T-helper 1 cell (primary cell): ENCODE data around the gene NR5A2.
"Not testable (repeated sequence)": the region's sequence is repeated elsewhere in the genome, so short reads cannot be mapped to it uniquely, and the experiment has no call there.

Source experiments
- DNase-seq, 5 donors: peaks; one replicate each; pipeline ENCODE4 v3.0.0-alpha.2; 2012 to 2020

NR5A2 gene

GRCh38 chr1:200166411-200166810 lies 138.9 kb downstream of the NR5A2 start:
- no peak for DNase-seq

DNA sequence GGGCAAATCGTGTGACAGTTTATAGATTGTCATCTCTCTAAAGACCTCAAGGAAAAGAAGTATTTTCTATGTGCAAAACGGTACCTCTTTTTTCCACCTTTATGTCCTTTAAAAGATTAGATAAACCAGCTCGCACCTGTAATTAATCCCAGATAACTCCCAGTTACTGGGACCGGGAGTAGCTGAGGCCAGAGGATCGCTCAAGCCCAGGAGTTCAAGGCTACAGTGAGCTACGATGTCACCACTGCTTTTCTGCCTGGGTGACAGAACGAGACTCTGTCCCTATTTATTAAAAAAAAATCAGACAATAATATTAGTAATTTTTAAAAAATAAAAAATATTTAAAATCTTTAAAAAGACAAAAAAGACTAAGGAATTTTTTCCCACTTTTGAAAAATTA lies 141.4 kb downstream of the NR5A2 start:
- no peak for DNase-seq

GRCh38 chr1:200172311-200172710 lies 144.8 kb downstream of the NR5A2 start:
- DNase-seq: no peak

DNA sequence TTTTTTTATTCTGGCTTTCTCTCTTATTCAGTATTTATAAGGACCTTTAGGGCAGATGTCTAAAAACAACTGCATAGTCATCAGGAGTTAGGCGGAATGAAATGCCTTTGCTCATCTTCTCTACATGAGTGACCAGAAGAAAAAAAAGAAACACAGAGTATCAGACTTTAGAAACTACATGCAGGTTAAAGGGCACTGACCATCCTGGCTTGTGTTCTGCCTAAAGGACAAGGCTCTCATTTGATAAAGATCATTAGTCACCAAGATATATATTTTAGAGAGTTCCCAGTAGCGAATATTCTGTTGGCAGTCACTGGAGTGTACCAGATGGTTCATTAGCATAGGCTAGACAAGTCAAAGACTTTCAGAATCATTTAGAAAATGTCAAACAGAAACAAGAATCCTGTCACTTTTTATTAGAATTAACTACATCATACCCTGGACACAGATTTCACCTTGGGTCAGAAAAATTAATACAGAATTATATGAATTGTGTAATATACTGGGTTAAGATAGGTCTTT lies 145.6 kb downstream of the NR5A2 start:
- no peak for DNase-seq

GRCh38 chr1:200174525-200175295 lies 147.2 kb downstream of the NR5A2 start:
- DNase-seq: no peak

DNA sequence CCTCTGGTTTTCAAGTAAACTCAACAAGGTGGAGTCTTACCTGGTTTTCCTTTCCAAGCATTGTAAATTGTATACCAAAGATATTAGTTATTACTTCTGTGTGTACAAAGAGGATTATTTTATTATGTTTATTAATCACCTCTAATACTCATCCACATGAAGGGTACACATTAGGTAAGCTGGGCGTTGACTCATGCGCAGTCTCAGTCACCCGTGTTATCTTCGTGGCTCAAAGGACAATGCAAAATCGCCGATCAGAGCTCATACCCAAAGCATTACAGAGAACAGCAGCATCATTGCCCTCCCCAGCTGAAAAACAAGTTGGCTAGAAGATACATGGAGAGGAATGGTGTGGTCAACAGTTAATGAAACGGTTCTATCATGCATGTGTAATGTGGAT lies 148.7 kb downstream of the NR5A2 start:
- no peak for DNase-seq

DNA sequence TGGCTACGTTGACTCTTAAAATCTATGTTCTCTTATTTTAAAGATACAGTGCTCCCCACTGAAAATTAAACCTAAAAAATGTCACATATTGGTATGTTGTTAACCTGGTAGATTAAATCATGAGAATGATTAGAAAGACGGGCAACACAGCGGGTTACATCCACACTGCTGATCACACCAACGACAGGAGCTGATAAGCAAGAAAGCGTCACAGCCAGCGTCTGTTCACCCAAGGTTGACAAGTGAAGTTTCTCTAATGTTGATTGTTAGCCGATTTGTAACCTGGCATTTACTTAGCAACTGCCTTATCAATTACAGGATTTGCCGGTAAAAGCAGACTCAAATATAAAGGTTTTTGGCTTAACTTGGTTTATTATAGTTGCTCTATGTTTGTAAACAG lies 149.3 kb downstream of the NR5A2 start:
- DNase-seq: no peak

GRCh38 chr1:200178340-200178739 lies 150.8 kb downstream of the NR5A2 start:
- DNase-seq: no peak

GRCh38 chr1:200179126-200179780 lies 151.7 kb downstream of the NR5A2 start:
- DNase-seq: no peak

DNA sequence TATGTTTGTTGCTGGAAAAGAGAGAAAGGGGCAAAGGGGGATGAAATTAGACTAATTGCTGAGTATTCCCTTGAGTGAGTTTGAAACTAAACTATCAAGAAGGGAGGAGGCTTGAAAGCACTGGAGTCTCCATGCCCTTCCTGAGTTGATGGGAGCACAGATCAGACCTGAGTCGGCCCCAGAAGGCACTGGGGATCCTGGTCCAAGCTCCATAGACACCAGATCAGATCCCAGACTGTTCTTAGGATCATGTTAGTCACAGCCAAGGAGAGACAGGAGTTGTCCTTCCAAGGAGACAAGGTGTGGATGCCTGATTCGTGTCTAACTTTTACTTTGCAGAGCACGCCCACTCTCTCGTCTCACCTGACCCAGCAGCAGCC lies 152.3 kb downstream of the NR5A2 start:
- DNase-seq: no peak

GRCh38 chr1:200180821-200181220 lies 153.3 kb downstream of the NR5A2 start:
- no peak for DNase-seq

DNA sequence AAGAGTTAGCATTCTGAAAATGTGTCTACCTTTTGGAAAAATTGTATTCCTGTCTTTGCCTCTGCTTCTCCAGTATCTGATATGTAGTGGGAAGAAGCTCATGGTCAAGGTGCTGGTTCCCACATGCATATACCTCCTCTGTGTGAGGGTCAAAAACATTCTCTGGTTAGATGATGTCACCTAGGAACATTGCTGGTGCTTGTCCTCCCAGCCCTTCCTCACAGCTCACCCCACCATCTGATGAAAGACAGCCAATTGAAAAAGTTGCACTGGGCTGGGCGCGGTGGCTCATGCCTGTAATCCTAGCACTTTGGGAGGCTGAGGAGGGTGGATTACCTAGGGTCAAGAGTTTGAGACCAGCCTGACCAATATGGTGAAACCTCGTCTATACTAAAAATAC lies 154.4 kb downstream of the NR5A2 start:
- no peak for DNase-seq

DNA sequence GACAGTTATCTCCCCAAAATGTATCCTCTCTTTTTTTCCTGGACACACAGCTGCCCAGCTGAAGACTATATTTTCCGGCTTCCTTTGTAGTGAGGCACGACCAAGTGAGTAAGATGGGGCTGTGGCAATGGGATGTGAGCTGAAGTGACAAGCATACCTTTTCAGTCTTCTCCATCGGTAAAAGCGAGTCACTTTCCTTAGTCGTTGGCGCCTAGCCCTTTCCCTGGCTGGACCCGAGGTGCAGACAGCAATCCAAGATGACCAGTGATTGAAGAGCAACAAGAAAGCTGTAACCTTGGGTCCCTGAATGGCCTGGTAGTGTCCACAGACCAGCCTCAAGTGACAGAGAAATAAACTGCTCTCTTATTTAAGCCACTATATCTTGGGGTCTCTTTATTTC lies 155.2 kb downstream of the NR5A2 start:
- no peak for DNase-seq

- no peak for DNase-seq
These were observed 156.1 kb downstream of the NR5A2 start for GRCh38 chr1:200183637-200184036.

DNA sequence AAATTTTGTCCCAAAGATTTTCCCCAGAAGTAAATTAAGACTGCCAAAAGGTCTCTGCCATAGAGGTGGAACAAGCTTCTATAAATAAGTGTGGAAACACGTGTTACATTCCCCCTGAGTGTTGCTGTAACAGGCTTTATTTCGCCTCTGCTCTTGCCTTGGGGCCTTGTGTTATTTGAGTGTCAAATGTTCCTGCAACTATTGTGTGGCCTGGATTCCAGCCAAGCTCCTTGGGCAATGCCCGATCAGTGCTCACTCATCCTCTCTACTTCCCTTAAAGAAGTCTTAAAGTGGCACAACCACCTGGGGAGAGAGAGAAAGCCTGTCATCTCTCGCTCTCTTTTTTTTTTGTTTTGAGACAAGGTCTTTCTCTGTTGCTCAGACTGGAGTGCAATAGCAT lies 156.7 kb downstream of the NR5A2 start:
- no peak for DNase-seq

- DNase-seq: not testable (repeated sequence)
These were observed 157.7 kb downstream of the NR5A2 start for GRCh38 chr1:200185191-200185590.

DNA sequence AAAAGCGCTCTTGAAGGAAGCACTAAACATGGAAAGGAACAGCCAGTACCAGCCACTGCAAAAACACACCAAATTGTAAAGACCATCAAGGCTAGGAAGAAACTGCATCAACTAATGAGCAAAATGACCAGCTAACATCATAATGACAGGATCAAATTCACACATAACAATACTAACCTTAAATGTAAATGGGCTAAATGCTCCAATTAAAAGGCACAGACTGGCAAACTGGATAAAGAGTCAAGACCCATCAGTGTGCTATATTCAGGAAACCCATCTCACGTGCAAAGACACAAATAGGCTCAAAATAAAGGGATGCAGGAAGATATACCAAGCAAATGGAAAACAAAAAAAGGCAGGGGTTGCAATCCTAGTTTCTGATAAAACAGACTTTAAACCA lies 159.8 kb downstream of the NR5A2 start:
- not testable (repeated sequence) for DNase-seq

DNA sequence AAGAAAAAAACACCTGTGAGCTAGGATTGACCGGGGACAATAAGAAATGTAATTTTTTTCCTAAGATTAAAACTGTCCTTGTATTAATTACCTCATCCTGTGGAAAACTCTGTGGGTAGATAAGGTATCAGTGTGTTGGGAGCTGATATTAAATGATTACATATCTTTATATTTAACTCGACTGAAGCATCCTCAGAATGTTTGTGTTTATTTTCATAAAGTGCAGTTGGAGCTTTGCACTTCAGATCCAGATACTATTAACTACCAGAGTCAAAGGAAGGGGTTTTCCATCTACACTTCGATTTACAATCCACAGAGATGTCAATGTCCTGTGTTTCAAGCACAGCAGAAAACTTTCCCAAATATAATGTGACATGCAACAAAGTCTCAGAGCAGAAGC lies 164.5 kb downstream of the NR5A2 start:
- DNase-seq: no peak

DNA sequence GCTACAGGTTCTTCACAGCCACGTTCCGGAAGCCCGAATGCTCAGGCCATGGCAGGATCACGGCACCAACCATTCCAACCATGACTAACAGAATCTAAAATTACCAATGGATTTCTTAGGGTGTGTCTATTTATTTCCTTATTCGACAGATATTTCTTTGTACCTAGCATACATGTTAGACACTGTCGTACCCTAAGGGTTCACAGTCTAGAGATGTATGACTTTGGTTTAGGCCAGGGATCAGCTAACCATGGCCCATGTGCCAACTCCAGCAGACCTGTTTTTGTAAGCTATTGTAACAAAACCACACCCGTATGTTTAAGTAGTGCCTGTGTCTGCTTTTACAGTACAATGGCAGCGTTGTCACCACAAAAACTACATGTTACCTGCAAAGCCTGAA lies 167.0 kb downstream of the NR5A2 start:
- DNase-seq: no peak

DNA sequence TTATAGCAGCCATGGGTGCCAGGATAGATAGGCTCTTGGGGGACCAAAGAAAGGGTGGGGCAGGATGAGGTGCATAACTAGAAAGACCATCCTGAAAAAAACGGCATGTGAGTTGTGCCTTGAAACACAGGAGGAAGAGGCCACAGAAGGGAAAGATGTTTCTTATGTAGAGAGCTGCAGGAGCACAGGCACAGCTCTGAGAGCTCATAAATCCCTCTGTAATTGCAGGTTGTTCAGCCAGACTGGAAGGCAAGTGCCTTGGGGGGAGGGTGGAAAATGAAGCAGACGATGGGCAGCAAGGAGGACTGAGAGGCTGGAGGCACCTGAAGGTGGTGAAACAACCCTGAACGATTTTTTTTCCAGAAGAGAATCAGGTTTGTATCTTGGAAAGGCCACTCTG lies 170.7 kb downstream of the NR5A2 start:
- no peak for DNase-seq

DNA sequence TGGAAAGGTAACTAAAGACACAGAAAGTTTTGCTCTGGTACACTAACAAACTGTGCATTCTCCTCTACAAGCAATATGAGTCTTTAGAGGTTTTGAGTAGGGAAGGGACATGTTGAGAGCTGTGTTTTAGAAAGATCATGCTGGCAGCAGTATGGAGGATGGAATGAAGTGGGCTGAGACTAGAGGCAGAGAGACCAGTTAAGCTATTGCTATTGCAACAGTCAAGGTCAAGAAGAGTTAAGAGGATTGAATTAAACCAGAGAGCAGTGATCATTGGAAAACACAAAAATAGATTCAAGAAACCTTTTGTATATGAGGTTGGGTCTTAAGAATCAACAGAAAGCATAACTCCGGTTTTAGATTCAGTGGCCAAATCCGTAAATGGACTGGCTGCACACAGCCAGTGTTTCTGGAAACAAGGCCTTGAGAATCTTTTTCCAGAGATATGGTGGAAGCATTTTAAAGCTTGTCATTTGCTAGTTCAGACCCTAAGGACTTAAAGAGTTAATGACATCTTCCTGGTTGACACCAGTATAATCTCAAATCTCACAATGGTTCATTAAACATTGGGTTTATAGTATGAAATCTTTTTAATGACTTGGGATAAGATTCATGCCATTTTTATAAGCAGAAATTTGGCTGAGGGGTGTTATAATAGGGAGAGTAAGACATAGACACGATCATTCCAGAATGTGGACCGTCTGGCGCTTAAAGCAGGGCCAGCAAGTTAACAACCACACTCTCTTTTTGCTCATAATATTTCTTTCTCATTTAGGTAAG lies 177.9 kb downstream of the NR5A2 start:
- no peak for DNase-seq

- no peak for DNase-seq
These were observed 178.8 kb downstream of the NR5A2 start for GRCh38 chr1:200206340-200206739.

- DNase-seq: no peak
These were observed 179.3 kb downstream of the NR5A2 start for GRCh38 chr1:200206761-200207160.

DNA sequence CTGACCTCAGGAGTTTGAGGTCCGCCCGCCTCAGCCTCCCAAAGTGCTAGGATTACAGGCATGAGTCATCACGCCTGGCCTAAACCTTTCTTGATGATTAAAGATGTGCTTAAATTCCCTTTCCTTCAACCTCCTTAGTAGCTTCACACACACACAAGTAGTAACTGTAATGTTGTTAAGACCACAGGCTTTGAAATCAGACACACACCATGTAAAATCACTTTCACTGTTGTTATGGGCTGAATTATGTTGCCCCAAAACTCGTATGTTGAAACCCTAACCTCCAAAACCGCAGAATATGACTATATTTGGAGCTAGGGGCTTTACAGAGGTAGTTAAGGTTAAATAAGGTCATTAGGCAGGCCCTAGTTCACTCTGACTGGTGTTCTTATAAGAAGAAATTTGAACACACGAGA lies 180.2 kb downstream of the NR5A2 start:
- peak in 1 of 5 donors; percentile 27 for DNase-seq
